Prostate gland (tissue), 2 donors: Measurements from ENCODE around the gene CREG2.

Source experiments
- POLR2A ChIP-seq: fragments of 450-650 bp; IDR thresholded peaks from one replicate; pipeline ENCODE4 v1.6.1; 2016; ENCODE audit warnings: antibody characterized with exemption, mild to moderate bottlenecking
- POLR2AphosphoS5 ChIP-seq: sonication (generic); formaldehyde crosslinking; IDR thresholded peaks from one replicate; pipeline ENCODE4 v1.6.1; 2017; ENCODE audit warnings: antibody characterized with exemption
- TF ChIP-seq, protein P1 (sequence below), 4 experiments: fragments of 200-600 bp in 2 of 4; fragments of 450-650 bp in 2 of 4; sonication (generic) in 2 of 4; IDR thresholded peaks; 1 replicate in 3 of 4; 2 replicates in 1 of 4; pipeline ENCODE4 v1.5.1; 2016 to 2019; ENCODE audit warnings: antibody characterized with exemption in 4 of 4, mild to moderate bottlenecking in 2 of 4, moderate library complexity in 2 of 4

DNA sequence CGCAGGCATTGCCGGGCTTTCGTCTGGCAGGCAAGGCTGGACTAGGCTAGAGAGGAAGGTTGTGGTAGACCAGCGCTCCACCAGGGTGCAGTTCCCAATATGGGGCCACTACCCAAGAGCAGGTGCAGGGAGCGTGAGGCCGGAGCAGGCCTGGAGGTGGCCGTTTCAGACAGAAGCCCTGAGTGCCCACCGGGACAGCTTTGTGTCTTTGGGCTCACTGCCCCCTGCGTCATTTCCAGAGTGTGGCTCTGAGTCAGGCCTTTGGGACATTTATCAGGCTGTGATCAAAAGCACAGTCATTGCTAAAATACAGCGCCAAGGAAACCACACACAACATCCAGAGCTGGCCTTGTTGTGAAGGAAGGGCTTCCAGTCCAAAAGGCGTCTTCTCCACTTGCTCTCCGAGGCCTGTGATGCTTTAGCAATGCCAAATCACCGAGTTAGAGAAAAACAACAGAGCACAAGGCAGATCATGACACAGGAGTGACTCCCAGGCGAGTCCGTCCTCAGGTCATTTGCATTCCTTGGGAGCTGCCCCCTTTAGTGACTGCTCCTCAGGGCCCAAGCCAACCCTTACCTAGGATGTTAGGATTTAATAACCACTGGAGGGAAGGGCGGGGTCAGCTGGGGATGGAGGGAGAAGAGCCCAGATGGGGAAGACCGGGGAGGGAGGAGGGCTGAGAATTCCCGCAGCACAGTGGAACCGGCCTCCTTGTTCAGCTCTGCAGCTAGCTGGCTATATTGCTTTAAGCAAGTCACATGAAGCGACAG lies 45.3 kb upstream of the CREG2 start:
- TF ChIP-seq, protein P1, sequence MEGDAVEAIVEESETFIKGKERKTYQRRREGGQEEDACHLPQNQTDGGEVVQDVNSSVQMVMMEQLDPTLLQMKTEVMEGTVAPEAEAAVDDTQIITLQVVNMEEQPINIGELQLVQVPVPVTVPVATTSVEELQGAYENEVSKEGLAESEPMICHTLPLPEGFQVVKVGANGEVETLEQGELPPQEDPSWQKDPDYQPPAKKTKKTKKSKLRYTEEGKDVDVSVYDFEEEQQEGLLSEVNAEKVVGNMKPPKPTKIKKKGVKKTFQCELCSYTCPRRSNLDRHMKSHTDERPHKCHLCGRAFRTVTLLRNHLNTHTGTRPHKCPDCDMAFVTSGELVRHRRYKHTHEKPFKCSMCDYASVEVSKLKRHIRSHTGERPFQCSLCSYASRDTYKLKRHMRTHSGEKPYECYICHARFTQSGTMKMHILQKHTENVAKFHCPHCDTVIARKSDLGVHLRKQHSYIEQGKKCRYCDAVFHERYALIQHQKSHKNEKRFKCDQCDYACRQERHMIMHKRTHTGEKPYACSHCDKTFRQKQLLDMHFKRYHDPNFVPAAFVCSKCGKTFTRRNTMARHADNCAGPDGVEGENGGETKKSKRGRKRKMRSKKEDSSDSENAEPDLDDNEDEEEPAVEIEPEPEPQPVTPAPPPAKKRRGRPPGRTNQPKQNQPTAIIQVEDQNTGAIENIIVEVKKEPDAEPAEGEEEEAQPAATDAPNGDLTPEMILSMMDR (IDR thresholded peaks at IDR 0.05), result no peak
- TF ChIP-seq POLR2A (no peak), POLR2AphosphoS5 (no peak)
